Spleen (tissue), 7 donors: ENCODE results near the gene DBNDD1.

Experiments
- CTCF ChIP-seq, 11 experiments: fragments of 200-600 bp in 7 of 11; fragments of 450-650 bp in 4 of 11; sonication (generic) in 4 of 11; IDR thresholded peaks in 8 of 11; conservative IDR thresholded peaks in 3 of 11; 1 replicate in 7 of 11; 2 replicates in 4 of 11; pipeline versions ENCODE4 v1.4.0 to v1.8.0; 2016 to 2021; ENCODE audit warnings: antibody characterized with exemption in 11 of 11, inconsistent platforms in 4 of 11, mild to moderate bottlenecking in 1 of 11
- POLR2A ChIP-seq, 3 donors: fragments of 450-650 bp; IDR thresholded peaks; one replicate each; pipeline ENCODE4 v1.5.1; 2017; ENCODE audit warnings: antibody characterized with exemption in 3 of 3, mild to moderate bottlenecking in 1 of 3
- POLR2AphosphoS5 ChIP-seq, 3 donors: sonication (generic); formaldehyde crosslinking; IDR thresholded peaks; one replicate each; pipeline ENCODE4 v1.5.1; 2017; ENCODE audit warnings: antibody characterized with exemption in 3 of 3
- donor health status: DM: no; HTN: no; CAD: no; lungs with moderate emphysema.
- donor health status: DM: no; HTN: no; CAD: no.
- donor health status: DM: no; HTN: no; CAD: no.

DNA sequence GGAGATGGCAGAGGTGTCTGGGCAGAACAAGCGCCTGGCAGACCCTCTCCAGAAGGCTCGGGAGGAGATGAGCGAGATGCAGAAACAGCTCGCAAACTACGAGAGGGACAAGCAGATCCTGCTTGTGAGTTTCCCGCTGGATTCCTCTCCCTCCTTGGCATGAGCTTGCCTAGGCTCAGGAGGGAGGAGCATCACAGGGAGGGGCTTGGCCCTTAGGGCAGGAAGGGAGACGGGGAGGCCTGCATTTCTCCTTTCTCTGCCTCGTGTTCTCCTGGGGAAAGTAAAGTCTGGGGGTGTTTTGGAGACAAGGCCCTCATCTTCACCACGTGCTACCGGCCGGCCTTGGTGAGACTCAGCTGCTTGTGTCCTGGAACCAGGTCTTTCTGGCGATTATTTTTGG, 18.0 kb upstream of the DBNDD1 start:
- TF ChIP-seq CTCF (IDR thresholded peaks at IDR 0.05 in 8 of 11, conservative IDR thresholded peaks at IDR 0.05 in 3 of 11) (no peak), POLR2AphosphoS5 (IDR thresholded peaks at IDR 0.05) (no peak), POLR2A (IDR thresholded peaks at IDR 0.05) (no peak)
